H9 (cell line): ENCODE measurements around the gene PAPOLA. TPM values are rescaled to one million over a fixed set of nuclear protein-coding genes. Genes with fewer than 3 reads are reported as not detected.

Experiments used
- DNase-seq: peaks from one replicate; pipeline ENCODE4 v3.0.0-alpha.2; 2017
- H2AFZ ChIP-seq: one replicate; pipeline ENCODE4 v1.6.1; 2013; ENCODE audit warnings: mild to moderate bottlenecking, low read length, control low read depth, moderate library complexity
- H2AK5ac ChIP-seq: 2 replicates; pipeline ENCODE4 v1.6.1; 2013; ENCODE audit warnings: low read length, control low read depth, mixed read lengths; ENCODE audit not compliant: insufficient read length
- H2BK120ac ChIP-seq: one replicate; pipeline ENCODE4 v1.6.1; 2013; ENCODE audit warnings: low read depth, mild to moderate bottlenecking, low read length, control low read depth, inconsistent platforms; ENCODE audit not compliant: poor library complexity, severe bottlenecking
- H2BK12ac ChIP-seq: 2 replicates; pipeline ENCODE4 v1.6.1; 2013; ENCODE audit warnings: low read length, control low read depth, mixed read lengths, low read depth; ENCODE audit not compliant: insufficient read length
- H2BK15ac ChIP-seq: 2 replicates; pipeline ENCODE4 v1.6.1; 2013; ENCODE audit warnings: low read depth, low read length, control low read depth
- H2BK20ac ChIP-seq: one replicate; pipeline ENCODE4 v1.6.1; 2013; ENCODE audit warnings: low read depth, mild to moderate bottlenecking, low read length, control low read depth, inconsistent platforms; ENCODE audit not compliant: poor library complexity, severe bottlenecking
- H2BK5ac ChIP-seq: 2 replicates; pipeline ENCODE4 v1.6.1; 2013; ENCODE audit warnings: low read length, control low read depth, mixed read lengths; ENCODE audit not compliant: insufficient read length
- H3K14ac ChIP-seq: 2 replicates; pipeline ENCODE4 v1.6.1; 2013; ENCODE audit warnings: low read length, control low read depth; ENCODE audit not compliant: insufficient read depth
- H3K18ac ChIP-seq: 2 replicates; pipeline ENCODE4 v1.6.1; 2013; ENCODE audit warnings: low read depth, mild to moderate bottlenecking, mixed read lengths, low read length, control low read depth; ENCODE audit not compliant: insufficient read length
- H3K23ac ChIP-seq: 2 replicates; pipeline ENCODE4 v1.6.1; 2013; ENCODE audit warnings: low read length, control low read depth, mixed read lengths, low read depth; ENCODE audit not compliant: insufficient read length
- H3K23me2 ChIP-seq: 2 replicates; pipeline ENCODE4 v1.6.1; 2013; ENCODE audit warnings: low read depth, mild to moderate bottlenecking, mixed read lengths, low read length, control low read depth; ENCODE audit not compliant: insufficient read length, poor library complexity, severe bottlenecking
- H3K27ac ChIP-seq: 2 replicates; pipeline ENCODE4 v1.5.1; 2013; ENCODE audit warnings: low read length, control low read depth, mixed read lengths, low read depth; ENCODE audit not compliant: insufficient read length
- H3K27me3 ChIP-seq: 2 replicates; pipeline ENCODE4 v1.6.1; 2013; ENCODE audit warnings: low read length, control low read depth, inconsistent platforms; ENCODE audit not compliant: insufficient read depth
- H3K4ac ChIP-seq: 2 replicates; pipeline ENCODE4 v1.6.1; 2013; ENCODE audit warnings: low read depth, mild to moderate bottlenecking, control low read depth, inconsistent platforms, low read length, moderate library complexity
- H3K4me1 ChIP-seq: 2 replicates; pipeline ENCODE4 v1.6.1; 2013; ENCODE audit warnings: low read length, control low read depth, inconsistent platforms; ENCODE audit not compliant: insufficient read depth
- H3K4me2 ChIP-seq: 2 replicates; pipeline ENCODE4 v1.6.1; 2013; ENCODE audit warnings: low read length, control low read depth, mixed read lengths; ENCODE audit not compliant: insufficient read length, insufficient read depth
- H3K56ac ChIP-seq: 2 replicates; pipeline ENCODE4 v1.6.1; 2013; ENCODE audit warnings: low read depth, mild to moderate bottlenecking, mixed read lengths, low read length, control low read depth; ENCODE audit not compliant: insufficient read length
- H3K79me1 ChIP-seq: 2 replicates; pipeline ENCODE4 v1.6.1; 2013; ENCODE audit warnings: low read depth, mild to moderate bottlenecking, moderate library complexity, low read length, control low read depth, inconsistent platforms; ENCODE audit not compliant: insufficient read depth, poor library complexity, severe bottlenecking
- H3K79me2 ChIP-seq: 2 replicates; pipeline ENCODE4 v1.6.1; 2013; ENCODE audit warnings: low read length, control low read depth, inconsistent platforms; ENCODE audit not compliant: insufficient read depth
- H3K9ac ChIP-seq: 2 replicates; pipeline ENCODE4 v1.6.1; 2013; ENCODE audit warnings: low read length, control low read depth, mixed read lengths; ENCODE audit not compliant: insufficient read length; ENCODE audit errors: extremely low read depth
- H3K9me3 ChIP-seq: one replicate; pipeline ENCODE4 v1.6.1; 2013; ENCODE audit warnings: low read depth, low read length, inconsistent platforms; ENCODE audit not compliant: control insufficient read depth
- H3T11ph ChIP-seq: one replicate; pipeline ENCODE4 v1.6.1; 2013; ENCODE audit warnings: mild to moderate bottlenecking, low read length, control low read depth, inconsistent platforms
- H4K20me1 ChIP-seq: one replicate; pipeline ENCODE4 v1.6.1; 2013; ENCODE audit not compliant: control insufficient read depth, insufficient read length, insufficient read depth
- H4K5ac ChIP-seq: 2 replicates; pipeline ENCODE4 v1.6.1; 2013; ENCODE audit warnings: low read depth, mild to moderate bottlenecking, mixed read lengths, low read length, control low read depth; ENCODE audit not compliant: insufficient read length
- H4K8ac ChIP-seq: replicated peaks from 2 replicates; pipeline ENCODE4 v1.6.1; 2013; ENCODE audit warnings: low read length, control low read depth, mixed read lengths, low read depth; ENCODE audit not compliant: insufficient read length
- H4K91ac ChIP-seq: 2 replicates; pipeline ENCODE4 v1.6.1; 2013; ENCODE audit warnings: low read depth, mild to moderate bottlenecking, moderate library complexity, mixed read lengths, low read length, control low read depth; ENCODE audit not compliant: insufficient read length
- H3K27ac Mint-ChIP-seq, 3 experiments: 2 replicates in 2 of 3; 3 replicates in 1 of 3; pipeline ENCODE4 v1.8.0; 2020 to 2021; ENCODE audit warnings: mixed read lengths in 3 of 3, mild to moderate bottlenecking in 1 of 3, moderate library complexity in 1 of 3
- H3K27me3 Mint-ChIP-seq: 2 replicates; pipeline ENCODE4 v1.8.0; 2021; ENCODE audit warnings: low read depth, mild to moderate bottlenecking, moderate library complexity, mixed read lengths
- H3K36me3 Mint-ChIP-seq, 3 experiments: 2 replicates in 2 of 3; 3 replicates in 1 of 3; pipeline ENCODE4 v1.8.0; 2020 to 2021; ENCODE audit warnings: low read depth in 3 of 3, mixed read lengths in 3 of 3; ENCODE audit not compliant: insufficient read depth in 1 of 3
- H3K4me1 Mint-ChIP-seq, 2 experiments: 2 replicates each; pipeline ENCODE4 v1.8.0; 2020; ENCODE audit warnings: mixed read lengths in 2 of 2
- H3K4me3 Mint-ChIP-seq, 2 experiments: 2 replicates in 1 of 2; 3 replicates in 1 of 2; pipeline ENCODE4 v1.8.0; 2020 to 2021; ENCODE audit warnings: mild to moderate bottlenecking in 2 of 2, mixed read lengths in 2 of 2, moderate library complexity in 1 of 2
- H3K9me3 Mint-ChIP-seq, 2 experiments: 2 replicates in 1 of 2; 3 replicates in 1 of 2; pipeline ENCODE4 v1.8.0; 2020; ENCODE audit warnings: mild to moderate bottlenecking in 2 of 2, mixed read lengths in 2 of 2, moderate library complexity in 1 of 2
- WGBS: extraction: QIAGEN DNeasy Blood & Tissue Kit; methylation state at CpG from one replicate; pipeline ENCODE4 v1.1.7; 2013; ENCODE audit warnings: missing lambda C conversion rate, low lambda C conversion rate, mixed read lengths; ENCODE audit not compliant: insufficient read length; ENCODE audit errors: extremely low coverage; 5-methylcytosine and 5-hydroxymethylcytosine counted together
- total RNA-seq: library from RNA; stranded (reverse); gene quantifications from 2 replicates; pipeline ENCODE4 v1.2.1, GENCODE V29; 2021
- TF ChIP-seq, protein P1 (sequence below): fragments of 200-600 bp; sonication (generic); conservative IDR thresholded peaks from 3 replicates; pipeline ENCODE4 v1.8.0; 2021; ENCODE audit warnings: antibody characterized with exemption, mild to moderate bottlenecking

Gene PAPOLA
- total RNA-seq, 1 experiment from 2014 or later: 188 TPM

DNA sequence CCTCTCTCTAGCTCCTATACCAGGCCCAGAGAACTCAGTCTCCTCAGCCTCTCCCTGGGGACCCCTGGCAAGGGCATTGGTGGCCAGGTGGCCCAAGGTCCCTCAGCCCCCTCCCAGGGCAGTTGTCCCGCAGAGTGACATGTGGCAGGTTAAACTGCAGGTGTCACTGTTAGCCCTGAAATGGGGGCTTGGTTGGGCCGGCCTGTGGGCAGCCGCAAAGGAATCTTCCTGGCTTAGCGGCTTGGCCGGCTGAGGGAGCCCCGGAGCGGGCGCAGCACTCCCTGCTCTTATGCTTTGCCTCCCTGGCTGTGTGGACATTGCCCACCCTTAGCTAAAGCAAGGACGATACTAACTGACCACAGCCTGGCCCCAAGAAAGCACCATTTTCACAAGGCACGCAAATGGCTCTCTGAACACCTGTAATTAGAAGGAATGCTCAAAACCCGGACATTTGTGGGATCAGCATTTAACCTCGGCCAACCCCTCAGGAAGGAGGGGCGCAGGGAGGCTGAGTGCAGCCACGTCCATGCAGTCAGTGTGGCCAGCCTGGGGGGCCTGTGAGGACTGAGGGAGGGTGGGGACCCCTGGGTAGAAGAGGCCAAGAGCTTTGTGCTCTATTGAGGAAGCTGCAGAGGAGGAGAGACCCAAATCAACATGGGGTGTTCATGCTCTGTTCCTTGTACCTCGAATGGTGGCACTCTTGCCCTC lies 82.2 kb downstream of the PAPOLA start:
- H3K9ac ChIP-seq: no peak overlapping the region
- H2BK15ac ChIP-seq: no peak overlapping the region
- no peak overlapping the region for H2BK120ac ChIP-seq
- H2BK20ac ChIP-seq: no peak overlapping the region
- no peaks in the 10 kb centered on the region for H3K27me3 ChIP-seq
- H4K91ac ChIP-seq: no peak overlapping the region
- H3K79me2 ChIP-seq: no peaks in the 10 kb centered on the region
- TF ChIP-seq, protein P1, sequence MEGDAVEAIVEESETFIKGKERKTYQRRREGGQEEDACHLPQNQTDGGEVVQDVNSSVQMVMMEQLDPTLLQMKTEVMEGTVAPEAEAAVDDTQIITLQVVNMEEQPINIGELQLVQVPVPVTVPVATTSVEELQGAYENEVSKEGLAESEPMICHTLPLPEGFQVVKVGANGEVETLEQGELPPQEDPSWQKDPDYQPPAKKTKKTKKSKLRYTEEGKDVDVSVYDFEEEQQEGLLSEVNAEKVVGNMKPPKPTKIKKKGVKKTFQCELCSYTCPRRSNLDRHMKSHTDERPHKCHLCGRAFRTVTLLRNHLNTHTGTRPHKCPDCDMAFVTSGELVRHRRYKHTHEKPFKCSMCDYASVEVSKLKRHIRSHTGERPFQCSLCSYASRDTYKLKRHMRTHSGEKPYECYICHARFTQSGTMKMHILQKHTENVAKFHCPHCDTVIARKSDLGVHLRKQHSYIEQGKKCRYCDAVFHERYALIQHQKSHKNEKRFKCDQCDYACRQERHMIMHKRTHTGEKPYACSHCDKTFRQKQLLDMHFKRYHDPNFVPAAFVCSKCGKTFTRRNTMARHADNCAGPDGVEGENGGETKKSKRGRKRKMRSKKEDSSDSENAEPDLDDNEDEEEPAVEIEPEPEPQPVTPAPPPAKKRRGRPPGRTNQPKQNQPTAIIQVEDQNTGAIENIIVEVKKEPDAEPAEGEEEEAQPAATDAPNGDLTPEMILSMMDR: peak; percentile 95
- no peaks in the 10 kb centered on the region for H3K36me3 Mint-ChIP-seq
- no peak overlapping the region for H4K8ac ChIP-seq
- no peaks in the 10 kb centered on the region for H3K79me1 ChIP-seq
- no peak overlapping the region for H3K18ac ChIP-seq
- H3K27me3 Mint-ChIP-seq: peaks cover 6% of the 10 kb centered on the region; the same call in 1 of the 2 replicates
- H2BK12ac ChIP-seq: no peak overlapping the region
- no peaks in the 10 kb centered on the region for H3K9me3 ChIP-seq
- no peak overlapping the region for H3K27ac ChIP-seq
- H2AFZ ChIP-seq: no peak overlapping the region
- no peaks in the 10 kb centered on the region for H3K9me3 Mint-ChIP-seq
- H3K23ac ChIP-seq: no peak overlapping the region
- no peak overlapping the region for H3K4ac ChIP-seq
- H3K4me2 ChIP-seq: no peak overlapping the region
- whole genome bisulfite sequencing: no CpG with 5 or more reads among the region's 15 CpGs
- no peaks in the 10 kb centered on the region for H4K20me1 ChIP-seq
- H2AK5ac ChIP-seq: no peak overlapping the region
- H3T11ph ChIP-seq: no peak overlapping the region
- peaks cover 20 to 28% of the 10 kb centered on the region in 2 experiments for H3K4me1 Mint-ChIP-seq
- H3K4me3 Mint-ChIP-seq: peak overlapping the region in 1 of 2 experiments; percentile 3; a peak in 1 of 5 replicates
- DNase-seq: peak; percentile 88
- no peaks in the 10 kb centered on the region for H3K4me1 ChIP-seq
- no peak overlapping the region for H3K56ac ChIP-seq
- no peak overlapping the region for H3K27ac Mint-ChIP-seq
- no peak overlapping the region for H2BK5ac ChIP-seq
- H3K23me2 ChIP-seq: no peaks in the 10 kb centered on the region
- no peak overlapping the region for H3K14ac ChIP-seq
- no peak overlapping the region for H4K5ac ChIP-seq
